GM12878 (cell line): Measurements from ENCODE around the gene LMNB1. TPM values are rescaled to one million over a fixed set of nuclear protein-coding genes. Genes with fewer than 3 reads are reported as not detected.

Experiments used
- CBX5 ChIP-seq: sonication (generic); IDR thresholded peaks from 2 replicates; pipeline ENCODE4 v1.6.1; 2016; ENCODE audit warnings: low read depth, moderate library complexity, mild to moderate bottlenecking, inconsistent platforms
- CTCF ChIP-seq, 3 experiments: IDR thresholded peaks in 2 of 3; conservative IDR thresholded peaks in 1 of 3; 2 replicates each; pipeline ENCODE4 v1.5.1; 2011; ENCODE audit warnings: low read depth in 3 of 3, low read length in 3 of 3, mild to moderate bottlenecking in 3 of 3, control low read depth in 2 of 3, moderate library complexity in 2 of 3, inconsistent platforms in 1 of 3, mixed read lengths in 1 of 3; ENCODE audit not compliant: control insufficient read depth in 2 of 3, insufficient read depth in 1 of 3; ENCODE audit errors: extremely low read depth in 1 of 3
- EED ChIP-seq: sonication (generic); IDR thresholded peaks from 2 replicates; pipeline ENCODE4 v1.6.1; 2016; ENCODE audit warnings: antibody characterized with exemption, low read depth
- FOXM1 ChIP-seq: IDR thresholded peaks from 2 replicates; pipeline ENCODE4 v1.6.1; 2012; ENCODE audit warnings: low read depth, mild to moderate bottlenecking, inconsistent platforms, low read length, moderate library complexity
- IKZF2 ChIP-seq, 2 experiments: fragments of 450-650 bp; IDR thresholded peaks; 2 replicates each; pipeline ENCODE4 v1.6.1; 2017; ENCODE audit warnings: mild to moderate bottlenecking in 2 of 2, moderate library complexity in 2 of 2
- LARP7 ChIP-seq: fragments of 450-650 bp; IDR thresholded peaks from 2 replicates; pipeline ENCODE4 v1.6.1; 2017; ENCODE audit warnings: mild to moderate bottlenecking
- MEF2A ChIP-seq: IDR thresholded peaks from 2 replicates; pipeline ENCODE4 v1.6.1; 2011; ENCODE audit warnings: low read depth, mild to moderate bottlenecking, low read length, moderate library complexity; ENCODE audit not compliant: insufficient read depth
- NR2F1 ChIP-seq: fragments of 450-650 bp; conservative IDR thresholded peaks from 2 replicates; pipeline ENCODE4 v1.6.1; 2017; ENCODE audit warnings: mild to moderate bottlenecking
- PAX5 ChIP-seq: IDR thresholded peaks from 2 replicates; pipeline ENCODE4 v1.6.1; 2011; ENCODE audit warnings: low read depth, low read length, borderline replicate concordance
- POU2F2 ChIP-seq: IDR thresholded peaks from 3 replicates; pipeline ENCODE4 v1.6.1; 2011; ENCODE audit warnings: low read depth, mild to moderate bottlenecking, low read length, borderline replicate concordance
- REST ChIP-seq: IDR thresholded peaks from 2 replicates; pipeline ENCODE4 v1.6.1; 2012; ENCODE audit warnings: mild to moderate bottlenecking, low read depth, low read length
- RFX5 ChIP-seq: IDR thresholded peaks from 2 replicates; pipeline ENCODE4 v1.6.1; 2011; ENCODE audit warnings: low read depth, low read length, improper control_type of control experiment
- RUNX3 ChIP-seq: IDR thresholded peaks from 2 replicates; pipeline ENCODE4 v1.6.1; 2012; ENCODE audit warnings: low read length, inconsistent platforms
- SIN3A ChIP-seq: IDR thresholded peaks from 2 replicates; pipeline ENCODE4 v1.6.1; 2012; ENCODE audit warnings: low read depth, low read length, improper control_type of control experiment
- SKIL ChIP-seq: fragments of 450-650 bp; IDR thresholded peaks from 2 replicates; pipeline ENCODE4 v1.6.1; 2017; ENCODE audit warnings: mild to moderate bottlenecking, low read depth, inconsistent platforms; ENCODE audit not compliant: poor library complexity, severe bottlenecking
- SMAD1 ChIP-seq: fragments of 450-650 bp; IDR thresholded peaks from 2 replicates; pipeline ENCODE4 v1.6.1; 2018; ENCODE audit warnings: mild to moderate bottlenecking, low read depth; ENCODE audit not compliant: partially characterized antibody
- SREBF1 ChIP-seq: IDR thresholded peaks from 2 replicates; pipeline ENCODE4 v1.6.1; 2012; ENCODE audit warnings: mild to moderate bottlenecking, low read length
- TCF7 ChIP-seq: IDR thresholded peaks from 2 replicates; pipeline ENCODE4 v1.6.1; 2014; ENCODE audit warnings: antibody characterized with exemption, borderline replicate concordance
- ZNF24 ChIP-seq: fragments of 450-650 bp; IDR thresholded peaks from 2 replicates; pipeline ENCODE4 v1.6.1; 2017; ENCODE audit warnings: antibody characterized with exemption, mild to moderate bottlenecking
- polyA plus RNA-seq, 11 experiments: library from polyadenylated mRNA; depleted of rRNA in 4 of 11; unstranded in 6 of 11; stranded (reverse) in 5 of 11; fragments of >200 nt; fragmentation: Nextera tagmentation in 4 of 11; fragmentation: Illumina TruSeq in 1 of 11; extraction: Ambion mirVana in 4 of 11; extraction: Trizol in 1 of 11; gene quantifications; 1 replicate in 1 of 11; 2 replicates in 10 of 11; pipeline versions ENCODE4 v1.2.1 to v1.2.3, GENCODE V29; 2011 to 2016; ENCODE audit warnings: inconsistent platforms in 2 of 11, missing spikeins in 2 of 11, low read depth in 1 of 11
- total RNA-seq, 4 experiments: library from RNA; depleted of rRNA in 3 of 4; stranded (reverse); fragments of >200 nt in 3 of 4; fragmentation: Illumina TruSeq in 1 of 4; extraction: Trizol in 1 of 4; gene quantifications; 2 replicates each; pipeline versions ENCODE4 v1.2.1 to v1.2.3, GENCODE V29; 2013 to 2021
- TF ChIP-seq, protein P1 (sequence below): IDR thresholded peaks from 2 replicates; pipeline ENCODE4 v1.6.1; 2012; ENCODE audit warnings: low read depth, low read length, improper control_type of control experiment
- TF ChIP-seq, protein P2 (sequence below): IDR thresholded peaks from 2 replicates; pipeline ENCODE4 v1.6.1; 2012; ENCODE audit warnings: low read depth, low read length, improper control_type of control experiment
- TF ChIP-seq, protein P3 (sequence below): IDR thresholded peaks from 2 replicates; pipeline ENCODE4 v1.6.1; 2011; ENCODE audit warnings: low read depth, mild to moderate bottlenecking, low read length, moderate library complexity, borderline replicate concordance; ENCODE audit errors: extremely low read depth

LMNB1 gene
- total and polyA plus RNA-seq, 10 of the 15 experiments (the other 5 are each of a cell fraction or from before 2014, with no cell fraction given), result 7.0 to 185 (median 86.4) TPM

- TF ChIP-seq CBX5 (0 out of 2 replicates have a peak, but pooled peaks have one; percentile 19), POU2F2 (0 out of 3 replicates have a peak, but pooled peaks have one; percentile 21), SKIL (peak; percentile 55), CTCF (IDR thresholded peaks at IDR 0.05 in 2 of 3, conservative IDR thresholded peaks at IDR 0.05 in 1 of 3; ENCODE audit: control insufficient read depth in 2 of 3, extremely low read depth in 1 of 3, insufficient read depth in 1 of 3, low read depth in 3 of 3, low read length in 3 of 3) (peak; percentile 54 to 79 (median 60); a peak in 5 of 6 replicates), EED (no peak), LARP7 (no peak), IKZF2 (IDR thresholded peaks at IDR 0.05) (no peak; a peak in 1 of 4 replicates), NR2F1 (no peak), FOXM1 (peak; percentile 64; the same call in 1 of the 2 replicates), RFX5 (no peak), TCF7 (no peak), SIN3A (no peak), SMAD1 (no peak), ZNF24 (no peak), REST (no peak), SREBF1 (no peak), PAX5 (no peak), MEF2A (no peak), RUNX3 (peak; percentile 79)
- TF ChIP-seq, protein P1, sequence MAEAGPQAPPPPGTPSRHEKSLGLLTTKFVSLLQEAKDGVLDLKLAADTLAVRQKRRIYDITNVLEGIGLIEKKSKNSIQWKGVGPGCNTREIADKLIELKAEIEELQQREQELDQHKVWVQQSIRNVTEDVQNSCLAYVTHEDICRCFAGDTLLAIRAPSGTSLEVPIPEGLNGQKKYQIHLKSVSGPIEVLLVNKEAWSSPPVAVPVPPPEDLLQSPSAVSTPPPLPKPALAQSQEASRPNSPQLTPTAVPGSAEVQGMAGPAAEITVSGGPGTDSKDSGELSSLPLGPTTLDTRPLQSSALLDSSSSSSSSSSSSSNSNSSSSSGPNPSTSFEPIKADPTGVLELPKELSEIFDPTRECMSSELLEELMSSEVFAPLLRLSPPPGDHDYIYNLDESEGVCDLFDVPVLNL, result no peak
- TF ChIP-seq, protein P2, sequence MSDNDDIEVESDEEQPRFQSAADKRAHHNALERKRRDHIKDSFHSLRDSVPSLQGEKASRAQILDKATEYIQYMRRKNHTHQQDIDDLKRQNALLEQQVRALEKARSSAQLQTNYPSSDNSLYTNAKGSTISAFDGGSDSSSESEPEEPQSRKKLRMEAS, result no peak
- TF ChIP-seq, protein P3, sequence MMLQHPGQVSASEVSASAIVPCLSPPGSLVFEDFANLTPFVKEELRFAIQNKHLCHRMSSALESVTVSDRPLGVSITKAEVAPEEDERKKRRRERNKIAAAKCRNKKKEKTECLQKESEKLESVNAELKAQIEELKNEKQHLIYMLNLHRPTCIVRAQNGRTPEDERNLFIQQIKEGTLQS, result no peak
Measured at GRCh38 chr5:126780165-126780827, 3.4 kb downstream of the LMNB1 start (continued).
